NT2/D1 (cell line): Measurements from ENCODE around the gene SNTG2.
"Not testable (repeated sequence)": the region's sequence is repeated elsewhere in the genome, so short reads cannot be mapped to it uniquely, and the experiment has no call there.

Experiments
- DNase-seq: peaks from one replicate; pipeline ENCODE4 v3.0.0-alpha.2; 2011; ENCODE audit warnings: low read depth, low spot score
- H3K27me3 ChIP-seq: 2 replicates; pipeline ENCODE4 v1.6.0; 2011; ENCODE audit warnings: mild to moderate bottlenecking; ENCODE audit not compliant: insufficient read length, insufficient read depth
- H3K36me3 ChIP-seq: 2 replicates; pipeline ENCODE4 v1.6.1; 2011; ENCODE audit warnings: mild to moderate bottlenecking, low read length, mixed read lengths; ENCODE audit not compliant: insufficient read depth, insufficient read length
- H3K4me1 ChIP-seq: 2 replicates; pipeline ENCODE4 v1.5.1; 2011; ENCODE audit not compliant: insufficient read depth, insufficient read length
- H3K4me3 ChIP-seq: 2 replicates; pipeline ENCODE4 v1.5.1; 2011; ENCODE audit warnings: low read depth; ENCODE audit not compliant: insufficient read length
- H3K9ac ChIP-seq: 2 replicates; pipeline ENCODE4 v1.6.0; 2011; ENCODE audit warnings: low read depth; ENCODE audit not compliant: insufficient read length
- H3K9me3 ChIP-seq: 2 replicates; pipeline ENCODE4 v1.5.1; 2011; ENCODE audit warnings: mild to moderate bottlenecking, low read length; ENCODE audit not compliant: insufficient read depth
- SUZ12 ChIP-seq: IDR thresholded peaks from 2 replicates; pipeline ENCODE4 v1.6.1; 2011; ENCODE audit not compliant: insufficient read length, insufficient read depth; ENCODE audit errors: extremely low read depth
- YY1 ChIP-seq: IDR thresholded peaks from 2 replicates; pipeline ENCODE4 v1.6.1; 2011; ENCODE audit not compliant: insufficient read length, insufficient read depth
- ZNF274 ChIP-seq: IDR thresholded peaks from 2 replicates; pipeline ENCODE4 v1.6.1; 2011; ENCODE audit warnings: mild to moderate bottlenecking, low read depth, low read length

The SNTG2 gene

DNA sequence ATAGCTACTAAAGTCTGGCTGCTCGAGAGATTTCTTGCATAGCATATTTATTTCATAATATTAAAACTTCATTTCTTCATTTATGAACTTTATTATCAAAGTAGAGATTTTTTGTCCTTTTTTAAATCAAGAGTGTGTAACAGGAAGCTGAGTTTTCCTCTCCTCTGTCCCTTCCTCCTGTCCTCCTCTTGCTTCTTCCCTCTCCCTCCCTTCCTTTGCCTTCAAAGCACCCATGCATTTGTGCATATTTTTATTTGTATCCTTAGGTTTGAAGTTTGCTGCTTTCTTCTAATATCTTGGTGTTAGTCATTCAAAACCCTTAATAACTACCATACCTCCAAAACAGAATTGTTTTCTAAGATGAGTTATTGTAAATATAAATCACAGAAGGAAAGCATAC lies 174.6 kb downstream of the SNTG2 start:
- H3K4me1 ChIP-seq = no peaks in the 10 kb centered on the region
- DNase-seq = no peak
- H3K9me3 ChIP-seq = no peaks in the 10 kb centered on the region
- no peak for TF ChIP-seq YY1
- TF ChIP-seq SUZ12 = no peak
- TF ChIP-seq ZNF274 = no peak
- no peak overlapping the region for H3K9ac ChIP-seq
- H3K36me3 ChIP-seq = no peaks in the 10 kb centered on the region
- no peak overlapping the region for H3K4me3 ChIP-seq
- H3K27me3 ChIP-seq = no peaks in the 10 kb centered on the region

DNA sequence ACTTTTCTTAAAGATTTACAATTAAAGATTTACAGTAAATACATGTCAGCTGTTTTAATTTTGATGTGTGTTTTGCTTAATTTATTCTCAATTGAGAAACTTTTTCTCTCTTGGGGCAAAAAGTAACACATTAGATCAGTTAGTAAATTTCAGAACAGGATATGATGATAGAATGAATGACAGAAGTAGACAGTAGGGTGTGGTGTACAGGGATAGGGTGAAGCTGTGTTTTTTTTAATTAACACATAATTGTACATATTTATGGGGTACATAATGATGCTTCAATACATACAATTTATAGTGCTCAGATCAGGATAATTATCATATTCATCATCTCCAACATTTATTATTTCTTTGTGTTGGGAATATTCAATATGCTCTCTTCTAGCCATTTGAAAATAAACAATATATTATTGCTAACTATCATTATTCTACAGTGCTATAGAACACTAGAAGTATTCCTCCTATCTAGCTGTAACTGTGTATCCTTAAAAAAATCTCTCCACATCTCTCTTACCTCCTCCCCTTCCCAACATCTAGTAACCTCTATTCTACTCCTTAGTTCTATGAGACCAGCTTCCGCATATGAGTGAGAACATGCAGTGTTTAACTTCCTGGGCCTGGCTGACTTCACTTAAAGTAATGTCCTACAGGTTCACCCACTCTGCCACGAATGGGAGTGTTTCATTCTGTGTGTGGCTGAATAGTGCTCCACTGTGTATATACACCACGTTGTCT lies 175.2 kb downstream of the SNTG2 start:
- no peaks in the 10 kb centered on the region for H3K9me3 ChIP-seq
- DNase-seq = no peak
- no peaks in the 10 kb centered on the region for H3K4me1 ChIP-seq
- H3K27me3 ChIP-seq = no peaks in the 10 kb centered on the region
- no peak overlapping the region for H3K4me3 ChIP-seq
- H3K9ac ChIP-seq = no peak overlapping the region
- H3K36me3 ChIP-seq = no peaks in the 10 kb centered on the region
- no peak for TF ChIP-seq ZNF274
- TF ChIP-seq YY1 = no peak
- TF ChIP-seq SUZ12 = no peak

DNA sequence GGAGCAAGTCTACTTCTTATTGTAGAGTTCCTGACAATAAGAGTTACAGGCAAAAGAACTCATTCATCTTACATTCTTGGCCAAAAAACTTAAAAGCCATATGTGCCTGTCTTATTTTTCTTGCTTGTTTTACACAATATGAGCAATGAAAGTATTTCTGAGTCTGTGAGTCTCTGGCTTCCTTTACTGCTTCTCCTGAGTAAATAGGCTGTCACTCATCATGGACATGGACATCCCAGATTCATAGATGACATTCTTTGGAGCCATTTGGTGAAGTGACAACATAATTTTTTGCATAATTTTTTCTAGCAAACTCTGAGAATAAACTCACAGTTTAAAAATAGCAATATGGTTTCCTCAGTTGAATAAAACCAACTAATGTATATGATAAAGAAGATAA lies 179.3 kb downstream of the SNTG2 start:
- H3K9me3 ChIP-seq = no peaks in the 10 kb centered on the region
- DNase-seq = no peak
- TF ChIP-seq YY1 (no peak), SUZ12 (no peak), ZNF274 (no peak)

DNA sequence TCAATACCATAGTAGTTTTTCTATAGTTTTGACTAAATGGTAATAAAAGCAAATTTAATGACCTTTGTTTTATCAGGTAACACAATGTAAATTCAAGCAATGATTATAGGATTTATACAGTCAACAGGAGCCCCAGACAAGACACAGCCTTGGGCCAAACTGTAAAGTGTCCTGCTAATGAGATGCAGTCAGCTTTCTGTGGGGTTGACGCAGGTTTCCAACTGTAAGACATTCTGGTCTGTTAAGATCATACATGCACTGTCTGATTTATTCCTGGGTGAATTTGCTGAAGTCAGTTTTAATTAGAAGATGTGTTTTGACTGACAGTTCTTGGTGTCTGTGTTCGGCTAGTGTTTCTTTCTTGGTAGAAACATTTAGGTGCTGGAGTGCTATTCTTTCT lies 180.3 kb downstream of the SNTG2 start:
- no peak overlapping the region for H3K9ac ChIP-seq
- no peaks in the 10 kb centered on the region for H3K27me3 ChIP-seq
- no peaks in the 10 kb centered on the region for H3K4me1 ChIP-seq
- TF ChIP-seq SUZ12 = no peak
- no peak for TF ChIP-seq YY1
- TF ChIP-seq ZNF274 = no peak
- no peaks in the 10 kb centered on the region for H3K36me3 ChIP-seq
- no peak overlapping the region for H3K4me3 ChIP-seq
- no peak for DNase-seq
- no peaks in the 10 kb centered on the region for H3K9me3 ChIP-seq

More for the DNA sequence above, 179.3 kb downstream of the SNTG2 start:
- no peak overlapping the region for H3K9ac ChIP-seq
- no peaks in the 10 kb centered on the region for H3K27me3 ChIP-seq
- no peaks in the 10 kb centered on the region for H3K4me1 ChIP-seq
- no peak overlapping the region for H3K4me3 ChIP-seq
- no peaks in the 10 kb centered on the region for H3K36me3 ChIP-seq

DNA sequence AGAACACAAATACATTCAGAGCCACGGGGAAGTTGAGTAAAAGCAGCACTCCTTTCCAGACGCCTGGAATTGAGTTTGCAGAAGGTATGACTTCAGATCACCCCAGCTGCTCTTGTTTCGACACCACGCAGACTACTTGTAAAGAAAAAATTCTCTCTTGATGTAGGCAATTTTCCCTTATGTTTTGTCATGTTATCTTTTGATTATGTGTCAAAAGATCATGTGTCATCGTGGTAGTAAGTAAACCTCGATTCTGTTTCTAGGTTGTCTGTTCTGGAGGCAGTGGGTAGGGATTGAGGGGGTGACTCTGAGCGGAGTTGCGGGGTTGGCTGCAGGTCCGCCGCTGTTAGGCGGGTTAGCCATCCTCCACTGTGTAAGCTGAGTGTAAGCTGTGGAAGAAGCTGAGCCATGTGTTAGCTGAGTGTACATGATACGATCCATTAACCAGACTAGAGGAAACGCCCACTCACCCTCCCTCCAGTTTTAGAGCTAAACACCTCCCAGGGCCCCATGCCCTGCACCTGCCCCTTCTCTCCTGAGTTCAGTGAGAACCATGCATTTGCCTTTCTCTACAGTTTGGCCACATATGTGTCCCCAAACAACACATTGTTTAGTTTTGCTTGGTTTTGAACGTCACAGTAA lies 181.8 kb downstream of the SNTG2 start:
- Histone ChIP-seq H3K27me3 (no peaks in the 10 kb centered on the region), H3K9ac (no peak overlapping the region), H3K4me3 (no peak overlapping the region), H3K36me3 (no peaks in the 10 kb centered on the region), H3K4me1 (no peaks in the 10 kb centered on the region), H3K9me3 (no peaks in the 10 kb centered on the region)
- TF ChIP-seq ZNF274 (no peak), SUZ12 (no peak), YY1 (no peak)
- no peak for DNase-seq

DNA sequence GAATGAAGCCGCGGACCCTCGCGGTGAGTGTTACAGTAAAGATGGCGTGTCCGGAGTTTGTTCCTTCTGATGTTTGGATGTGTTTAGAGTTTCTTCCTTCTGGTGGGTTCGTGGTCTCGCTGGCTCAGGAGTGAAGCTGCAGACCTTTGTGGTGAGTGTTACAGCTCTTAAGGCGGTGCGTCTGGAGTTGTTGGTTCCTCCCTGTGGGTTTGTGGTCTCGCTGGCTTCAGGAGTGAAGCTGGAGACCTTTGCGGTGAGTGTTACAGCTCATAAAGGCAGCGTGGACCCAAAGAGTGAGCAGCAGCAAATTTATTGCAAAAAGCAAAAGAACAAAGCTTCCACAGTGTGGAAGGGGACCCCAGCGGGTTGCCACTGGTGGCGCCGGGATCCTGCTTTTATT lies 183.2 kb downstream of the SNTG2 start:
- not testable (repeated sequence) for H3K9ac ChIP-seq, H3K27me3 ChIP-seq, H3K4me3 ChIP-seq, H3K9me3 ChIP-seq, H3K4me1 ChIP-seq, DNase-seq, H3K36me3 ChIP-seq

DNA sequence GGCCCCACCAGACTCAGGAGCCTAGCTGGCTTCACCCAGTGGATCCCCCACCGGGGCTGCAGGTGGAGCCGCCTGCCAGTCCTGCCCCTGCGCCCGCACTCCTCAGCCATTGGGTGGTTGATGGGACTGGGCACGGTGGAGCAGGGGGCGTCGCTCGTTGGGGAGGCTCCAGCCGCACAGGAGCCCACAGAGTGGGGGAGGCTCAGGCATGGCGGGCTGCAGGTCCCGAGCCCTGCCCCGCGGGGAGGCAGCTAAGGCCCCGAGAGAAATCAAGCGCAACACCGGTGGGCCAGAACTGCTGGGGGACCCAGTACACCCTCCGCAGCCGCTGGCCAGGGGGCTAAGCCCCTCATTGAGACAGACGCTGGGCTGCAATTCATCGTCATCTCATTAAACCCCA lies 184.0 kb downstream of the SNTG2 start:
- Histone ChIP-seq H3K36me3 (no peaks in the 10 kb centered on the region), H3K9ac (no peak overlapping the region), H3K4me3 (no peak overlapping the region), H3K27me3 (no peaks in the 10 kb centered on the region), H3K9me3 (no peaks in the 10 kb centered on the region), H3K4me1 (no peaks in the 10 kb centered on the region)
- TF ChIP-seq SUZ12 = no peak
- TF ChIP-seq ZNF274 = no peak
- no peak for TF ChIP-seq YY1
- DNase-seq = no peak
